ENCODE data around the gene NDUFAF2. TPM values are rescaled to one million over a fixed set of nuclear protein-coding genes. Genes with fewer than 3 reads are reported as not detected.

NDUFAF2 gene
- total and polyA plus RNA-seq, 2 experiments from 2014 or later, result 31.6 to 155 TPM

- no peak for ATAC-seq
- Mint-ChIP-seq H3K27me3 (ENCODE audit: insufficient read depth, low read depth, poor library complexity) (no peaks in the 10 kb centered on the region), H3K36me3 (ENCODE audit: low read depth) (peaks cover 21% of the 10 kb centered on the region; the same call in 2 of the 3 replicates), H3K4me1 (no peaks in the 10 kb centered on the region), H3K9me3 (no peaks in the 10 kb centered on the region), H3K4me3 (no peak overlapping the region), H3K27ac (no peak overlapping the region)
- no peak overlapping the region for H3K4me2 ChIP-seq
- no peak for DNase-seq (ENCODE audit: low spot score)
- H3K27me3 ChIP-seq (ENCODE audit: insufficient read depth), result no peaks in the 10 kb centered on the region
- H3F3A ChIP-seq (replicated peaks; ENCODE audit: low read depth), result no peaks in the 10 kb centered on the region
- no peaks in the 10 kb centered on the region for H3K9me2 ChIP-seq (ENCODE audit: insufficient read depth)
- H3K4me1 ChIP-seq (ENCODE audit: insufficient read depth), result no peaks in the 10 kb centered on the region
- no peak overlapping the region for H3K4me3 ChIP-seq
- no peaks in the 10 kb centered on the region; the same call in 1 of the 2 replicates for H3K79me2 ChIP-seq (replicated peaks; ENCODE audit: insufficient read depth)
- no peak overlapping the region for H2AFZ ChIP-seq
- TF ChIP-seq STAT1 (IDR thresholded peaks at IDR 0.05; ENCODE audit: unreplicated experiment) (no peak), CREB1 (CRISPR knock-in tag; IDR thresholded peaks at IDR 0.05; ENCODE audit: low read depth) (no peak), NANOG (IDR thresholded peaks at IDR 0.05; ENCODE audit: borderline replicate concordance) (no peak), POLR2AphosphoS5 (IDR thresholded peaks at IDR 0.05; ENCODE audit: low read depth) (no peak), ZNF462 (CRISPR knock-in tag; IDR thresholded peaks at IDR 0.05) (no peak), EZH2 (IDR thresholded peaks at IDR 0.05; ENCODE audit: low read depth, unreplicated experiment) (no peak), ETS1 (IDR thresholded peaks at IDR 0.05) (no peak), REST (IDR thresholded peaks at IDR 0.05; ENCODE audit: unreplicated experiment) (no peak), ZNF114 (CRISPR knock-in tag; IDR thresholded peaks at IDR 0.05) (no peak), JUNB (IDR thresholded peaks at IDR 0.05; ENCODE audit: unreplicated experiment) (no peak), CTCF (conservative IDR thresholded peaks at IDR 0.05; ENCODE audit: low read depth in 2 of 2) (no peak), ZNF331 (CRISPR knock-in tag; IDR thresholded peaks at IDR 0.05; ENCODE audit: low read depth) (no peak), EZH2phosphoT487 (IDR thresholded peaks at IDR 0.05; ENCODE audit: unreplicated experiment) (no peak)
- no peaks in the 10 kb centered on the region for H3K36me3 ChIP-seq (ENCODE audit: insufficient read depth)
- no peaks in the 10 kb centered on the region for H4K20me1 ChIP-seq (replicated peaks; ENCODE audit: insufficient read depth)
- no peak overlapping the region for H3K27ac ChIP-seq (ENCODE audit: low read depth)
Observed at GRCh38 chr5:61151893-61152292, 206.9 kb downstream of the NDUFAF2 start.

All from GM23338 (cell line).